Heart right ventricle (tissue), 16 donors: ENCODE results near the gene RAB10. TPM values are rescaled to one million over a fixed set of nuclear protein-coding genes. Genes with fewer than 3 reads are reported as not detected.

Experiments
- ATAC-seq, 8 donors: fragments of 200-7000 bp; cut with Tn5 transposase; one replicate each; pipeline ENCODE4 v1.9.1; 2020; ENCODE audit warnings: mild to moderate bottlenecking in 8 of 8, moderate library complexity in 8 of 8, moderate number of reproducible peaks in 1 of 8
- DNase-seq, 2 donors: peaks; one replicate each; pipeline ENCODE4 v3.0.0-alpha.2; 2020
- H3K27ac ChIP-seq, 10 donors: fragments of 200-600 bp; sonication (generic) in 2 of 10; one replicate each; pipeline versions ENCODE4 v1.5.0 to v1.8.0; 2020 to 2022; ENCODE audit warnings: mild to moderate bottlenecking in 3 of 10
- H3K27me3 ChIP-seq, 7 donors: fragments of 200-600 bp; one replicate each; pipeline ENCODE4 v1.8.0; 2021 to 2022; ENCODE audit warnings: mild to moderate bottlenecking in 2 of 7
- H3K36me3 ChIP-seq, 9 donors: fragments of 200-600 bp; sonication (generic) in 1 of 9; one replicate each; pipeline versions ENCODE4 v1.5.0 to v1.8.0; 2020 to 2022; ENCODE audit warnings: mild to moderate bottlenecking in 2 of 9
- H3K4me1 ChIP-seq, 9 donors: fragments of 200-600 bp; sonication (generic) in 1 of 9; one replicate each; pipeline versions ENCODE4 v1.5.0 to v1.8.0; 2020 to 2022; ENCODE audit warnings: mild to moderate bottlenecking in 4 of 9
- H3K4me3 ChIP-seq, 10 donors: fragments of 200-600 bp; sonication (generic) in 2 of 10; one replicate each; pipeline versions ENCODE4 v1.5.0 to v1.8.0; 2020 to 2022; ENCODE audit warnings: mild to moderate bottlenecking in 7 of 10, moderate library complexity in 2 of 10
- H3K9me3 ChIP-seq, 11 donors: fragments of 200-600 bp in 10 of 11; sonication (generic) in 2 of 11; one replicate each; pipeline versions ENCODE4 v1.5.0 to v1.8.0; 2013 to 2022; ENCODE audit warnings: mild to moderate bottlenecking in 2 of 11, control low read depth in 1 of 11, moderate library complexity in 1 of 11
- WGBS, 2 donors: extraction: QIAGEN DNeasy Blood & Tissue Kit; methylation state at CpG; one replicate each; pipeline ENCODE4 v1.1.7; 2013; ENCODE audit warnings: inconsistent platforms in 1 of 2; 5-methylcytosine and 5-hydroxymethylcytosine counted together
- intact Hi-C, 10 donors: fragments of 100-400 bp; cut with DNase I; formaldehyde crosslinking; loops; one replicate each; pipeline versions ENCODE4 v1.11.1 to v1.14.2; 2022
- polyA plus RNA-seq, 2 donors: library from polyadenylated mRNA; stranded (reverse); fragments of 200-250 nt; gene quantifications; one replicate each; pipeline ENCODE4 v1.2.3, GENCODE V29; 2013
- total RNA-seq, 10 donors: library from RNA; stranded (reverse); fragmentation: NEBNext Ultra II Directional in 3 of 10; extraction: Animal tissue kit (Norgen Biotek cat#: 25700) in 3 of 10; gene quantifications; one replicate each; pipeline versions ENCODE4 v1.2.1 to v1.2.4, GENCODE V29; 2021 to 2023
- TF ChIP-seq, protein P1 (sequence below), 9 donors: fragments of 200-600 bp; sonication (generic) in 2 of 9; IDR thresholded peaks; one replicate each; pipeline versions ENCODE4 v1.5.0 to v1.8.0; 2021 to 2022; ENCODE audit warnings: antibody characterized with exemption in 9 of 9, mild to moderate bottlenecking in 5 of 9, moderate library complexity in 1 of 9
- donor health status: Arrhythmogenic right ventricular cardiomyopathy.
- donor health status: ischemic (EF 13 %, LVEDD 7.1; RV severe dilation, severe dysfunction).
- donor health status: healthy with polysubstance abuse.
- donor health status: DM: no; HTN: yes; CAD: no.
- donor health status: DM: no; HTN: no; CAD: no.
- donor health status: ischemic (EF 25% LVEDD 6.9; RV normal size, moderate dysfunction).
- donor health status: ischemic (EF 25% LVEDD 5.7; RV mildly dilated, moderate dysfunction).
- donor health status: healthy.
- donor health status: DM: yes; HTN: yes; CAD: no.
- donor health status: Ischemic cardiomyopathy.
- donor health status: ischemic (EF 35%, LVEDD 5.7; RV mildly dilated, moderate dysfunction).
- donor health status: nonischemic (EF 11% LVEDD 7.7; RV severe dilation, severe dysfunction).
- donor health status: DM: yes; HTN: yes; CAD: no.
- donor health status: PGD.
- donor health status: ischemic (EF 29% LVEDD 5.4; RV normal size, mild dysfunction).
- donor health status: nonischemic (EF 23%, LVEDD 6.1; RV moderate dilation, normal function).

RAB10 gene
- total and polyA plus RNA-seq, 12 donors: 32.2 to 110 (median 94.2) TPM

DNA sequence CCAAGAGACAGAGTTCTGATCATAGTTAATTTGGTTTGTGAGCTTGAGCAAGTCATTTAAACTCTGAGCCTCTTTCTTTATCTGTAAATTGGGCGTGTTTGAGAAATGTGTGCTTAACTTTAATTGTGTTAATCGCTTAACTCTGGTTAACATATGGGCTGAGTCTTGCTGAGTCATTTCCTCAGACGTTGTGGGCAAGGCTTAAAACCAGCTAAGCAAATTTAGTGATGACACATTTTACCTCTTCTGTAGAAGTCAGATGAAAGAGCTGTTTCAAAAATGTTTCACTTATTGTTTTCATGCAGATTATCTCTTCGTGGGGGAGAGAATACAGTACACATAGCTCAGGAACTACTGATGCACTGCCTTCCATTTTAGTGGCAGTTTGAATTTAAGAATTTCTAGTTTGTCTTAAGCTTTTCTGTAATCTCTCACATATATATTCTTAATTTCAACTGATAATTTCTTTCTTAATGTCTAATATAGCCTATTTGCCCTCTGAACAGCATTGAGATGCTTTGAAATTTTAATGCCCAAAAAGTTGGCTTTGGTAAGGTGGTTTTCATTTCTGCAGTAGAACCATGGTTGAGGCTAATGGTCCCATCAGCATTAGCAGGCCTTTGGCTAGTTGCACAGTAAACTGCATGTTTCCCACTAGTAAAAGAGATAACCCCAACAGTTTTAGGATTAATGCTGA, 34.9 kb downstream of the RAB10 start:
- DNase-seq (no peak), ATAC-seq (peak in 4 of 8 donors; percentile 34 to 82 (median 59))
- TF ChIP-seq, protein P1, sequence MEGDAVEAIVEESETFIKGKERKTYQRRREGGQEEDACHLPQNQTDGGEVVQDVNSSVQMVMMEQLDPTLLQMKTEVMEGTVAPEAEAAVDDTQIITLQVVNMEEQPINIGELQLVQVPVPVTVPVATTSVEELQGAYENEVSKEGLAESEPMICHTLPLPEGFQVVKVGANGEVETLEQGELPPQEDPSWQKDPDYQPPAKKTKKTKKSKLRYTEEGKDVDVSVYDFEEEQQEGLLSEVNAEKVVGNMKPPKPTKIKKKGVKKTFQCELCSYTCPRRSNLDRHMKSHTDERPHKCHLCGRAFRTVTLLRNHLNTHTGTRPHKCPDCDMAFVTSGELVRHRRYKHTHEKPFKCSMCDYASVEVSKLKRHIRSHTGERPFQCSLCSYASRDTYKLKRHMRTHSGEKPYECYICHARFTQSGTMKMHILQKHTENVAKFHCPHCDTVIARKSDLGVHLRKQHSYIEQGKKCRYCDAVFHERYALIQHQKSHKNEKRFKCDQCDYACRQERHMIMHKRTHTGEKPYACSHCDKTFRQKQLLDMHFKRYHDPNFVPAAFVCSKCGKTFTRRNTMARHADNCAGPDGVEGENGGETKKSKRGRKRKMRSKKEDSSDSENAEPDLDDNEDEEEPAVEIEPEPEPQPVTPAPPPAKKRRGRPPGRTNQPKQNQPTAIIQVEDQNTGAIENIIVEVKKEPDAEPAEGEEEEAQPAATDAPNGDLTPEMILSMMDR (IDR thresholded peaks at IDR 0.05): no peak
- Histone ChIP-seq H3K27me3 (no peaks in the 10 kb centered on the region), H3K36me3 (peaks cover 0 to 16% (median 0%) of the 10 kb centered on the region in 9 donors), H3K4me1 (peaks cover 4 to 93% (median 34%) of the 10 kb centered on the region in 9 donors), H3K9me3 (no peaks in the 10 kb centered on the region), H3K4me3 (no peak overlapping the region), H3K27ac (peak overlapping the region in 2 of 10 donors; percentile 5 to 69)
- 24 to 27% methylated on average over 4 of the region's 4 CpGs for WGBS, 2 donors
- intact Hi-C loops: no loop called here

DNA sequence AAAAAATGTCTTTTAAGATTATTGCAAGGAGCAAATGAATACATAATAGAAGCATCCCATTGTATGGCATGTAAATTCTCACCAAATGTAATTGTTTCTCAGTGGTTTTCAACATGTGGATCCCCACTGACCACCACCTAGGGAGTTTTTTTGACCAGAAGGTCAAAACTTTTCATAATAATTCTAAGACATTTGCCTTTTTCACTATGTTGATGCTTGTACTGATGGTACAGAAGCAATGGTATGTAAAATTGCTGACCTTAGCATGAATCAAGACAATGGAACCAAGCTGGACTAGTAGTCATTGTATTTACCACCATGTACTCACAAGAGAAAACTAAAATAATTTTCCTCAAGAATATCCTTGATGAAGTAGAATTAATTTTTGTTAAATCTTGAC, 36.8 kb downstream of the RAB10 start:
- TF ChIP-seq, protein P1 (IDR thresholded peaks at IDR 0.05): no peak
- DNase-seq (no peak), ATAC-seq (no peak)
- H3K4me3 ChIP-seq: no peak overlapping the region
- intact Hi-C loops: no loop called here
- peaks cover 0 to 12% (median 0%) of the 10 kb centered on the region in 9 donors for H3K36me3 ChIP-seq
- no peak overlapping the region for H3K27ac ChIP-seq
- no peaks in the 10 kb centered on the region for H3K27me3 ChIP-seq
- H3K4me1 ChIP-seq: peaks cover 4 to 89% (median 44%) of the 10 kb centered on the region in 9 donors
- H3K9me3 ChIP-seq: no peaks in the 10 kb centered on the region

DNA sequence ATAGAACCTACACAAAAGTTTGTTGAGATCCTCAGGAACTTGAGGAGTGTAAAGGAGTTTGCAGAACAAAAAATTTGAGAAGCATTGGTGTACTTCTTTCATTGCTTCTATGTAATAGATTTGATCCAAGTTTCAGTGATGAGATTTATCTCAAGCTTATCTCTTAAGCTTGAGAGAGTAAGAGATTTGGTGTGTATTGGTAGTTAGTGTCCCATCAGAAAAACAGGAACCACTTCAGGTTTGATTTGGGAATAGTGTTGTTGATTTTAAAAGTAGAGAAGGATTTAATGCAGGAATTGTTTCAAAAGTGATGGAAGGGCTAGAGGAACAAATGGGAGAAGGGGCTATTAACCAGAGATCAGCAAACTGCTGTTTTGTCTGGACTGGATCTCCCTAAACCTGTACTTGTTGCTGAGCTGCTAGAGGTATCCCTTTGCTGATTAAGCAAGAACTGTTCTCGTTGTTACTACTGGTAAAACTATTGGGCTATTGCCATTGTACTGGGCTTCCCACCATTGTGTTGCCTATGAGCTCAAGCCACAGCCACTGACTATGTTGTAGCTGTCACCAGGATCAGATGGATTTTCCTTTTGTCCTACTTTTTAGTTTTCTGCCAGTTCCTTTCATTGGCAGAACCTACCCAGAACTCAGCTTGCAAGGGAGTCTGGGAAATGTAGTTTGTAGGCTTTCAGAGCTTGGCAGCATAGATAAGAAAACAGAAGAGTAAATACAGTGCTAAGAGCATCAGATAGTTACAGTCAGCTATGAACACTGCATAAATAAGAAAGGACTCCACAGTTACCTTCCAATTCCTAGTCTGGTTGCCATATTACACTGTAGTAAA, 39.3 kb downstream of the RAB10 start:
- Histone ChIP-seq H3K27me3 (no peaks in the 10 kb centered on the region), H3K4me3 (no peak overlapping the region), H3K4me1 (peaks cover 4 to 80% (median 45%) of the 10 kb centered on the region in 9 donors), H3K27ac (no peak overlapping the region), H3K36me3 (no peaks in the 10 kb centered on the region), H3K9me3 (no peaks in the 10 kb centered on the region)
- ATAC-seq (peak in 5 of 8 donors; percentile 28 to 61 (median 55)), DNase-seq (no peak)
- 37 to 72% methylated on average over 1 of the region's 1 CpG for WGBS, 2 donors
- TF ChIP-seq, protein P1 (IDR thresholded peaks at IDR 0.05): no peak
- intact Hi-C loops: no loop called here

DNA sequence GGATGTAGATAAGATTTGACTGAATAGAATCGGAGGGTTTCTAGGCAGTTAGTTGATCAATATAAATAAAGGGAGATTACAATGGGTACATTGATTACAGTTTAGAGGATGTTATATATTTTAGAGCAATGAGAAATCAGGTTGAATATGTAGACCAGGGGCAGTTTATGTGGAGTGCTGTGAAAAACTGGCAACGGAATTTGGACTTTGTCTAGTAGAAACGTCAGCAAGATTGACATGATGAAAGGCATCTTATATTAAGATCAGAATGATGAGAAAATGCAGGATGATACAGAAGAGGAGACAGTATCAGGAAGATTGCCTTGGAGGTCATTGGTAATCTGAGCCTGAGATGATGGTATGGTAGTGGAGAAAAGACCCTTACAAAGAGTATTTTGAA, 39.9 kb downstream of the RAB10 start:
- Histone ChIP-seq H3K27ac (no peak overlapping the region), H3K9me3 (no peaks in the 10 kb centered on the region), H3K4me3 (no peak overlapping the region), H3K27me3 (no peaks in the 10 kb centered on the region), H3K4me1 (peaks cover 4 to 74% (median 39%) of the 10 kb centered on the region in 9 donors), H3K36me3 (no peaks in the 10 kb centered on the region)
- intact Hi-C loops: no loop called here
- DNase-seq (no peak), ATAC-seq (no peak)
- WGBS, 2 donors: 66 to 72% methylated on average over 3 of the region's 3 CpGs
- TF ChIP-seq, protein P1 (IDR thresholded peaks at IDR 0.05): no peak
